HG02571 (cell line): ENCODE data around the gene RBM10.

Source experiments
- ATAC-seq: cut with Tn5 transposase; IDR thresholded peaks from one replicate; pipeline ENCODE4 v1.9.1; 2021; ENCODE audit warnings: mild to moderate bottlenecking, moderate library complexity; ENCODE audit not compliant: unreplicated experiment

RBM10 gene

DNA sequence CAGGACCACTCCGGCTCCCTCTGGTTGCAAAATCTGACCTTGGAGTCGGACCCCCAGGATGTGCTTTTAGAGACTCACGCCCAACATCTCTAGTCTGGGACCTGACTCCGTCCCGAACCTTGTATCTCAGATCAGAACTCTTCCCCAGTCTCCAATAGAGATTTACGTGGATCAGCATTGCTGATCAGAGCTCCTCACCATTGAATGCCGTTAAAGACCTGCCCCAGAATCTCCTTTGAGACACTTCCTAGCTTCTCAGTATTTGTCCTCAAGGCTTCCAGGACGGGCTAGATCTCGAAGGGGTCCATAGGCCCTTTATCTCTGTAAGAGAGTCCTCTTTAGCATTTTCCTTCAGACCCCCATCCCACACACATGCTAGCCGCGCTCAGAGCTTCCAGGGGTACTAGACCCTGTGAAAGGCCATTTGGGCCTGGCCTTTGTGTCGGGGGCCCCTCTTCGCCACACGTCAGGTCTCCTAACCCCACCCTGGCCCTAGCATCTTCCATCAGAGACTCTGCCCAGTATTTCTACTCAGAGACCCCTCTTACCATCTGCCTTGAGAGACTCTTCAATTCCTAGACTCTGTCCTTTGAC is 49.3 kb downstream of the RBM10 start:
- peak; percentile 3 for ATAC-seq

DNA sequence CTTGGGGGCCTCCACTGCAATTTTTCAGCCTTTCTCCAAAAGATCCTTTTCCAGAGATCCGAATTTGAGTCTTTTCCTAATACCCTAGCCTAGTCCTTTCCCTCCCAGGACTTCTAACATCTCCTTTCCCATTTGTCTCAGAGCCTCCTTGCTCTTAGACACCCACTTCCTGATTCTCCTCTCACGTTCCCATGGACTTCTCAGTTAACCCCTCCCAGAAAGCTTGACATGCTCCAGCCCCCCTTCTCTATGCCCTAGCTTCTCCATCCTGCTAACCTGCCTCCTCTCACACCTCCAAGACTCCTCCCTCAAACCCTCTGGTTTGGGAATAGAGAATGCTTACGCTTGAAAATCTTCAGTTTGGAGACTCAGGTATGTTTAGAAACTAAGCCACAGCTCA is 51.1 kb downstream of the RBM10 start:
- ATAC-seq: no peak

GRCh38 chrX:47197526-47197925 is 52.5 kb downstream of the RBM10 start:
- no peak for ATAC-seq

DNA sequence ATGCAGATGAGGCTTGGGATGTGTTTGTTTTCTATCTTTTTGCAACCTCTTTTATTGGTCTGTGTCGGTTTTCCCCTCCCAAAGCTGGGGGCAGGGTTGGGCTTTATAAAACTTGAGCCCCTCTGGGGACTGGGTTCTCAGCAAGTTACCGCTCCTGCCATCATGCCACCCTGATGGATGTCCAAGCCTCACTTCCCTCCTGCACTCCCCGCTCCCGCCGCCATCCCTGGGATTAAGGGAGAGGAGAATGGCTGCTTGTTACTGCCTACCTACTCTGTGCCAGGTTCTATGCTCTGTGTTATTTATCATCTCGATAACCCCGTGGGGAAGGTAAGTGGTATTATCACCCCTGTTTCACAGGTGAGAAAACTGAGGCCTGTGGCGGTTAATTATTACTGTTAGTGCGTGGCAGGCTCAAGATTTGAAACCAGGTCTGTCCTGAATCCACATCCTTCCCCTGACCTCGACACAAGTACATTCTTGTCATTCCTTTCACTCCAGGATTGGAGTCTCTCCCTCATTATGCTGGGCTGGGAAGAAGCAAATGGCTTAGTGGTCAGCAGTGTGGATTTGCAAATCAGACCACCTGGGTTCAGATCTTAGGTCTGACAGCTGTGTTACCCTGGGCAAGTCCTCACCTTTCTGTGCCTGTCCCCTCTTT is 53.1 kb downstream of the RBM10 start:
- ATAC-seq: no peak

GRCh38 chrX:47198687-47199080 is 53.7 kb downstream of the RBM10 start:
- no peak for ATAC-seq

DNA sequence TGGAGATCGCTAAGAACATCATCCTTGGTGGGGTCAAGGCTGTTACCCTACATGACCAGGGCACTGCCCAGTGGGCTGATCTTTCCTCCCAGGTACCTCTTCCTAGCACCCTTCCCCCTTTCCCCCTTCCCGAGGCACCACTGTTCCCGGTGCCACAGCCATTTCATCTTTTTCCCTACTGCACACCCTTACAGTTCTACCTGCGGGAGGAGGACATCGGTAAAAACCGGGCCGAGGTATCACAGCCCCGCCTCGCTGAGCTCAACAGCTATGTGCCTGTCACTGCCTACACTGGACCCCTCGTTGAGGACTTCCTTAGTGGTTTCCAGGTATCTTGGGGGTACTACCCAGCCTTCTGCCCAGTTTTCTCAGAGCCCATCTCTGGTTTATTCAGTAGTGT is 54.3 kb downstream of the RBM10 start:
- no peak for ATAC-seq

GRCh38 chrX:47200385-47201150 is 55.5 kb downstream of the RBM10 start:
- no peak for ATAC-seq

- no peak for ATAC-seq
These were observed 56.4 kb downstream of the RBM10 start for GRCh38 chrX:47201345-47201944.

DNA sequence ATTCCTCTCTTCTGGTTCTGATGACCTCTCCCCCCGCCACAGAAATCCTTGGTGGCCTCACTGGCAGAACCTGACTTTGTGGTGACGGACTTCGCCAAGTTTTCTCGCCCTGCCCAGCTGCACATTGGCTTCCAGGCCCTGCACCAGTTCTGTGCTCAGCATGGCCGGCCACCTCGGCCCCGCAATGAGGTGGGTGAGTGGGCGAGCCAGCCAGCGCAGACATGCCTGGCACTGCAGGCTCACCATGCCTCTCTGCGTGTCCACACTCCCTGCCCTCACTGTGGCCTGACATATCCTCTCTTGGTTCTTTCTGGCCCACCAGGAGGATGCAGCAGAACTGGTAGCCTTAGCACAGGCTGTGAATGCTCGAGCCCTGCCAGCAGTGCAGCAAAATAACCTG is 57.3 kb downstream of the RBM10 start:
- ATAC-seq: no peak

GRCh38 chrX:47202877-47203276 is 57.9 kb downstream of the RBM10 start:
- no peak for ATAC-seq

GRCh38 chrX:47204970-47205369 is 59.9 kb downstream of the RBM10 start:
- ATAC-seq: no peak

GRCh38 chrX:47206316-47206715 is 61.3 kb downstream of the RBM10 start:
- ATAC-seq: no peak

- no peak for ATAC-seq
These were observed 63.1 kb downstream of the RBM10 start for GRCh38 chrX:47208108-47208507.

DNA sequence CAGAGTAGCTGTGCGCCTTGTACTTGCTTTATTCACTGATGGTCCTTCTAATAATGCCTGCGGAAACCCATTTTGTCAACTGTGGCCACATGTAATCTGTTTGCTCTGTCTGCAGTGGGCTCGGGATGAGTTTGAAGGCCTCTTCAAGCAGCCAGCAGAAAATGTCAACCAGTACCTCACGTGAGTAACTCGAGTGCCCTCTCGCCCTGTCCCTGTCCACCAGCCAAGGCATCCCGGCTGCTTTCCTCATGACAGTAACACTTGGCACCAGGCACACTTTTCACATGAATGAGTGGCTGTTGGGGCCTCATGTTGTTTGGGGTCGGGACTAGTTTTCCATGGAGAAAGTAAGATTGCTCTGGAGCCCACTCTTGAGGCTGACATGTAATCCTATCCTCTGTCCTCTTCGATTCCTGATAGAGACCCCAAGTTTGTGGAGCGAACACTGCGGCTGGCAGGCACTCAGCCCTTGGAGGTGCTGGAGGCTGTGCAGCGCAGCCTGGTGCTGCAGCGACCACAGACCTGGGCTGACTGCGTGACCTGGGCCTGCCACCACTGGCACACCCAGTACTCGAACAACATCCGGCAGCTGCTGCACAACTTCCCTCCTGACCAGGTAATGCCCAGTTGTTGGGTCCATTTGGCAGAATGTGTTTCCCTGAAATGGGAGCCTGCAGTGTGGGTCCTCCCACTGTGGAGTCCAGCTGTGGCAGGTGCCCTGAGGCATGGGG is 64.7 kb downstream of the RBM10 start:
- no peak for ATAC-seq

DNA sequence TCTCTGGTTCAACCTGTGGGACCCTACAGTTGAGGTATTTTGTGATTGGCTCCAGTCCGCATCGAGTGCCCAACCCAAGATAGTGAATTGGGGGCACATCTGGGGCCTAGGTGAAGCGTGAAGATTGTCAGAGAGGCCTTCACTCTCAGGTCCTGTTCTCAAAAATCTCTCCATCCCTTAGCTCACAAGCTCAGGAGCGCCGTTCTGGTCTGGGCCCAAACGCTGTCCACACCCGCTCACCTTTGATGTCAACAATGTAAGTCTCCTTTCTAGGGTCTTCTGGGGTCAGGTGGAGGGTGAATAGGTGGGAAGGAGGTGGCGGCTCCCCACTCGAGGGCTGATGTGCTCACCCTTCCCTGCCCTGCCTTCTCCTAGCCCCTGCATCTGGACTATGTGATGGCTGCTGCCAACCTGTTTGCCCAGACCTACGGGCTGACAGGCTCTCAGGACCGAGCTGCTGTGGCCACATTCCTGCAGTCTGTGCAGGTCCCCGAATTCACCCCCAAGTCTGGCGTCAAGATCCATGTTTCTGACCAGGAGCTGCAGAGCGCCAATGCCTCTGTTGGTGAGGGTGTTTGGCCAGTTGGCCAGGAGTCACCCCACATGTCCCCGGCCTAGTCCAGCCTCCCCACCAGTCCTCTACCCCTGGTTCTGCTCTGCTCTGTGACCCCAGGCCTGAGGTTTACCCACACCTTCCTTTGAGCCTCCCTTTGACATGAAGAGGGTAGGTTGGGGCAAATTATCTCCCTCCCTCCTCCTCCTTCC is 65.8 kb downstream of the RBM10 start:
- no peak for ATAC-seq

GRCh38 chrX:47212381-47213293 is 67.6 kb downstream of the RBM10 start:
- no peak for ATAC-seq

DNA sequence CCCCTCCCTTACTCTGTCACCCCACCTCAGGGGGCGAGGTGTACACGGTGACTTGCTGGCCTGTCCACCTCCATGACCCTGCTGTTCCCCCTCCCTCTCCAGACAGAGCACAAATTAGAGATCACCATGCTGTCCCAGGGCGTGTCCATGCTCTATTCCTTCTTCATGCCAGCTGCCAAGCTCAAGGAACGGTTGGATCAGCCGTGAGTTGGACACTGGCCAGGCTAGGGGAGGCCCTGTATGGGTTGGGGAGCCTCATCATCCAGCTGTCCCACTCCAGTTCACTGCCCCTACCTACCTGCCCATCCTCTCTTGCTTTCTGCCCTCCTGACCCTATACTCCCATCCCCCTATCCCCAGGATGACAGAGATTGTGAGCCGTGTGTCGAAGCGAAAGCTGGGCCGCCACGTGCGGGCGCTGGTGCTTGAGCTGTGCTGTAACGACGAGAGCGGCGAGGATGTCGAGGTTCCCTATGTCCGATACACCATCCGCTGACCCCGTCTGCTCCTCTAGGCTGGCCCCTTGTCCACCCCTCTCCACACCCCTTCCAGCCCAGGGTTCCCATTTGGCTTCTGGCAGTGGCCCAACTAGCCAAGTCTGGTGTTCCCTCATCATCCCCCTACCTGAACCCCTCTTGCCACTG is 69.5 kb downstream of the RBM10 start:
- no peak for ATAC-seq

- no peak for ATAC-seq
These were observed 70.4 kb downstream of the RBM10 start for GRCh38 chrX:47215291-47215900.
